SK-N-MC (cell line): ENCODE data around the gene CCL26.

Experiments used
- DNase-seq: peaks from one replicate; pipeline ENCODE4 v3.0.0-alpha.2; 2011; ENCODE audit warnings: low read depth, low spot score
- H3K27ac ChIP-seq: fragments of 200-600 bp; sonication (generic); 2 replicates; pipeline ENCODE4 v1.5.1; 2016; ENCODE audit warnings: mixed run types
- H3K36me3 ChIP-seq: fragments of 200-600 bp; sonication (generic); 2 replicates; pipeline ENCODE4 v1.6.1; 2017; ENCODE audit warnings: antibody characterized with exemption, low read length, mixed read lengths; ENCODE audit not compliant: insufficient read depth
- H3K4me3 ChIP-seq: fragments of 200-600 bp; sonication (generic); 2 replicates; pipeline ENCODE4 v1.5.1; 2016
- H3K9ac ChIP-seq: fragments of 200-600 bp; sonication (generic); 2 replicates; pipeline ENCODE4 v1.8.0; 2017; ENCODE audit warnings: mixed run types, mixed read lengths; ENCODE audit not compliant: insufficient read length
- H3K9me3 ChIP-seq: fragments of 200-600 bp; sonication (generic); 2 replicates; pipeline ENCODE4 v1.6.1; 2017; ENCODE audit warnings: low read depth, mild to moderate bottlenecking, antibody characterized with exemption, low read length, moderate library complexity, mixed read lengths
- EZH2 ChIP-seq: fragments of 200-600 bp; sonication (generic); IDR thresholded peaks from one replicate; pipeline ENCODE4 v1.6.1; 2017; ENCODE audit warnings: antibody characterized with exemption
- FOXP2 ChIP-seq: optimal IDR thresholded peaks from 2 replicates; pipeline ENCODE3; 2011; ENCODE audit warnings: mild to moderate bottlenecking, moderate library complexity; ENCODE audit not compliant: insufficient read depth; ENCODE audit errors: extremely low read length, control extremely low read depth
- POLR2AphosphoS5 ChIP-seq: IDR thresholded peaks from 2 replicates; pipeline ENCODE4 v1.6.1; 2012; ENCODE audit warnings: mild to moderate bottlenecking, low read depth, low read length, borderline replicate concordance

Gene CCL26

GRCh38 chr7:75756206-75756990 is 15.6 kb downstream of the CCL26 start:
- TF ChIP-seq EZH2 (no peak), POLR2AphosphoS5 (no peak), FOXP2 (no peak)
- Histone ChIP-seq H3K9ac (no peak overlapping the region), H3K27ac (no peak overlapping the region), H3K36me3 (no peaks in the 10 kb centered on the region), H3K4me3 (no peak overlapping the region), H3K9me3 (no peaks in the 10 kb centered on the region)
- DNase-seq, result no peak

GRCh38 chr7:75743455-75743859 is 28.6 kb downstream of the CCL26 start:
- TF ChIP-seq FOXP2, result no peak
- no peak for TF ChIP-seq POLR2AphosphoS5
- TF ChIP-seq EZH2, result no peak
- H3K4me3 ChIP-seq, result no peak overlapping the region
- no peak for DNase-seq
- H3K9ac ChIP-seq, result no peak overlapping the region
- no peaks in the 10 kb centered on the region for H3K9me3 ChIP-seq
- no peaks in the 10 kb centered on the region for H3K36me3 ChIP-seq
- no peak overlapping the region for H3K27ac ChIP-seq

GRCh38 chr7:75740846-75741497 is 31.0 kb downstream of the CCL26 start:
- no peak overlapping the region for H3K9ac ChIP-seq

GRCh38 chr7:75739796-75740672 is 32.0 kb downstream of the CCL26 start:
- Histone ChIP-seq H3K36me3 (no peaks in the 10 kb centered on the region), H3K4me3 (peak overlapping the region; percentile 94), H3K9ac (no peak overlapping the region), H3K9me3 (no peaks in the 10 kb centered on the region), H3K27ac (no peak overlapping the region)
- no peak for DNase-seq
- no peak for TF ChIP-seq FOXP2
- TF ChIP-seq POLR2AphosphoS5, result no peak
- no peak for TF ChIP-seq EZH2

More at GRCh38 chr7:75740846-75741497, 31.0 kb downstream of the CCL26 start:
- TF ChIP-seq EZH2 (no peak), FOXP2 (no peak), POLR2AphosphoS5 (no peak)
- no peak overlapping the region for H3K27ac ChIP-seq
- no peaks in the 10 kb centered on the region for H3K36me3 ChIP-seq
- no peaks in the 10 kb centered on the region for H3K9me3 ChIP-seq
- no peak for DNase-seq
- no peak overlapping the region for H3K4me3 ChIP-seq

GRCh38 chr7:75738975-75739795 is 32.8 kb downstream of the CCL26 start:
- H3K36me3 ChIP-seq, result no peaks in the 10 kb centered on the region
- no peaks in the 10 kb centered on the region for H3K9me3 ChIP-seq
- TF ChIP-seq FOXP2 (peak; percentile 7), EZH2 (no peak), POLR2AphosphoS5 (0 out of 2 replicates have a peak, but pooled peaks have one; percentile 2)
- DNase-seq, result no peak
- peak overlapping the region; percentile 78 for H3K9ac ChIP-seq
- no peak overlapping the region for H3K27ac ChIP-seq
- peak overlapping the region; percentile 94 for H3K4me3 ChIP-seq

- H3K27ac ChIP-seq, result no peak within 1 kb of the TSS
- TF ChIP-seq EZH2 (no peak), POLR2AphosphoS5 (peak; percentile 38; the same call in 1 of the 2 replicates), FOXP2 (no peak)
- no peaks in the 10 kb centered on the region for H3K9me3 ChIP-seq
- H3K4me3 ChIP-seq, result peak within 1 kb of the TSS; percentile 94
- no peaks in the 10 kb centered on the region for H3K36me3 ChIP-seq
- H3K9ac ChIP-seq, result peak within 1 kb of the TSS; percentile 78
- no peak for DNase-seq
Measured at GRCh38 chr7:75738604-75738974, 33.4 kb downstream of the CCL26 start, which contains the start of gene HIP1. HIP1 (minus strand) TSS chr7:75738941; CDS start chr7:75738920, 21 bp downstream.

GRCh38 chr7:75737856-75738603 is 34.0 kb downstream of the CCL26 start:
- H3K27ac ChIP-seq, result no peak overlapping the region
- no peak for DNase-seq
- TF ChIP-seq FOXP2 (no peak), POLR2AphosphoS5 (no peak)
- H3K36me3 ChIP-seq, result no peaks in the 10 kb centered on the region
- H3K9me3 ChIP-seq, result no peaks in the 10 kb centered on the region
- H3K9ac ChIP-seq, result peak overlapping the region; percentile 78
- H3K4me3 ChIP-seq, result peak overlapping the region; percentile 94
